Effector memory CD8-positive, alpha-beta T cell (primary cell): Measurements from ENCODE around the gene TRERF1.
A peak's percentile ranks its signal among the peaks of the same experiment; 100 is the strongest.

ENCODE experiments used
- ATAC-seq: fragments of 150-1000 bp; cut with Tn5 transposase; replicated peaks from 2 replicates; pipeline ENCODE4 v1.10.0; 2021; ENCODE audit warnings: mild to moderate bottlenecking, moderate library complexity
- DNase-seq, 3 experiments: peaks; one replicate each; pipeline ENCODE4 v3.0.0; 2021
- H3K27ac Mint-ChIP-seq, 2 donors: one replicate each; pipeline ENCODE4 v1.8.0; 2022; ENCODE audit warnings: mild to moderate bottlenecking in 2 of 2, mixed read lengths in 2 of 2, moderate library complexity in 2 of 2
- H3K27me3 Mint-ChIP-seq, 2 donors: one replicate each; pipeline ENCODE4 v1.8.0; 2022; ENCODE audit warnings: mixed read lengths in 2 of 2
- H3K36me3 Mint-ChIP-seq: one replicate; pipeline ENCODE4 v1.8.0; 2022; ENCODE audit warnings: mild to moderate bottlenecking, moderate library complexity, mixed read lengths; ENCODE audit not compliant: insufficient read depth
- H3K4me1 Mint-ChIP-seq, 2 donors: one replicate each; pipeline ENCODE4 v1.8.0; 2022; ENCODE audit warnings: low read depth in 2 of 2, mixed read lengths in 2 of 2
- H3K4me3 Mint-ChIP-seq, 2 donors: one replicate each; pipeline ENCODE4 v1.8.0; 2022; ENCODE audit warnings: mild to moderate bottlenecking in 2 of 2, mixed read lengths in 2 of 2, moderate library complexity in 2 of 2
- H3K9me3 Mint-ChIP-seq, 2 donors: one replicate each; pipeline ENCODE4 v1.8.0; 2022; ENCODE audit warnings: mixed read lengths in 2 of 2

The TRERF1 gene

DNA sequence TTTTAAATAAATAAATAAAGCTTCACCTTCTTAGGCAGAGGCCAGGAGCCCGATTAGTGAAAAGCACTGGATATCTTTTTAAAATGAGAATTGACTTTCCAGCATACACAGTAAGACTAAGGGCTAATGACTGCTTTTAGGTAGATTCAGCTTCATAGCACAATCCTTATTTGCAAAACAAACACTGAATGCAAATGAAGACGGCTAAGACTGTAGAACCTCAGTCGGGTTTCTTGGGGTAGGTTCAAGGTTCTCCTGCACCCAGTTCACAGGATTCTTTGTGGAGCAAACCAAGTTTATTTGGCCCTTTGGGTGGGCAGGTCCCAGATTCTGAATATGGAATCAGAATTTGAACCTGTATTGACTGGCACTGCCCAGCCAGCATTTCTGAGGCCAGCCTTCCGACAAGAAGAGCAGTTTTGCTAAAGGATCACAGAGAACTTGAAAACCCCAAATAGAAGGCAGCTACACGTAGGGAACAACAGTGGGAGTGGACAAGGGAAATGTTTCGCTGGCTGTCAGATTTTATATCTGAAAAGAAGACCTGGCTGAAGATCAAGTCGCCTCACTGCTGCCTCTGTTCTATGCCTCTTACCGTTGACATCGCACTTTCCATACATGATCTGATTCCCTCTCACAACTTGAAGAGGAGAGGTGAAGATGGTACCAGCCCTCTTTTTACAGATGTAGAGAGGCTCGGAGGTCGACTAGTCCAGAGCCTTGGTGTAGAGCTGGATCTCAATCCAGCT, 8.2 kb downstream of the TRERF1 start:
- Mint-ChIP-seq H3K4me3 (peak overlapping the region; percentile 41 to 44), H3K9me3 (no peaks in the 10 kb centered on the region), H3K27ac (peak overlapping the region; percentile 50 to 78), H3K27me3 (no peaks in the 10 kb centered on the region), H3K36me3 (peaks cover 3% of the 10 kb centered on the region), H3K4me1 (peaks cover 60 to 70% of the 10 kb centered on the region in 2 donors)
- ATAC-seq, result no peak
- DNase-seq, result no peak

DNA sequence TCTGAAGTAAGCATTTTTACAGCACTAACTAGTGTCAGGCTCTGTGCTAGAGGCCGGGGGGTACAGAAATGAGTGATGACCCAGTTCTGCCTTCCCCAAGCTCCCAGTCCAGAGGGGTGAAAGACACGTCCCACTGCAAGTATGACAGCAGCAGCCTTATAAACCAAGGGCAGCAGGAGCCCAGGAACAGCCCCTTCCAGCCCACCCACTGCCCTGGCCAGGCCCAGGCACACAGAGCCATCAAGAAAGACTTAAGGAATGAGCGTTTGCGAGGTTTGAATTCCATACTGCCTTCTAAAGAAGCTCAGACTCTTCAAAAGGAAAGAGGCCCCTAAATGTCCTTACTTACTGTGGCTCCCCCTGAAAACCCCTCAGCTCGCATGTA, 10.0 kb downstream of the TRERF1 start:
- H3K9me3 Mint-ChIP-seq, result no peaks in the 10 kb centered on the region
- H3K27ac Mint-ChIP-seq, result peak overlapping the region; percentile 16 to 93
- peaks cover 53 to 57% of the 10 kb centered on the region in 2 donors for H3K4me1 Mint-ChIP-seq
- peak overlapping the region; percentile 68 to 72 for H3K4me3 Mint-ChIP-seq
- no peaks in the 10 kb centered on the region for H3K27me3 Mint-ChIP-seq
- H3K36me3 Mint-ChIP-seq, result peaks cover 7% of the 10 kb centered on the region
- DNase-seq (no peak), ATAC-seq (peak; percentile 73)

DNA sequence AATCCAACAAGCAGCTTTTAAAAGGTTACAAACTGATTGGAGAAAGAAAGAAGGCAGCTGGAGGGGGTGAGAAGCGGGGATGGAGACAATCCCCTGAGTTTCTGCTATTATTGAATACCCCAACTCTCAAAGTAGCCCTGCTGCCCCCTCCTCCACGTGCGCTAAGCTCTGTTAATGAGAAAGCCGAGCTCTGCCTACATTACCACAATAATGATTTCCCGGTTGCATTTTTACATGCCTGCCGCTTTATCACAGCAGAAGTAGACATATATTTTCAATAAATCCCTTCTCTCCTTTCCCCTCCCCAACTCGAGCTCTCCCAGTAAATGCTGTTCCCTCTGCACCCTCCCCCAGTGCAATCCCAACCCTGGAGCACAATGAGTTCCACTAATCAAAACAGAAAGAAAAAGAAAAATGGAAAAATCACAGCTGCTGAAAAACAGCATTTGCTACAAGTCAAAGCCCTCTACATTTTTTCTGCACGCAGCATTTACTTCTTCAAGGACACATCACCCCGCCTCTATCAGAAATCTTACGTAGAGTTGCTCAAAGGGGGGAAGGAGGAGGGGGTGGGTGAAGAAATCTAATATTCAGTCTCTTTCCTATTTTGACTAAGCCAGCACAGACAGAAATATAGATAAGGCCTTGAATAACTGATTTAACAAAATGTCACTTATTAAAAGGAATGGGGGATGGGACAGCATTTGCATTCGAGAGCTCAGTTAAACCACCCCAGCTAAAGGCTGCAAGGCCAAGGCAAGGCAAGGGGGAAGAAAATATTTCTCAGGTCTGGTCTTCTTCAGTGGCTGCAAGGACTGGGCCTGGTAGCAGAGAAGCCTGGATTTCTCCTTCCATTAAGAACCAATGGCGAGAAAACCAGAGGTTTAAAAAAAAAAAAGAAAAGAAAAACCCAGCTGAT, 10.7 kb downstream of the TRERF1 start:
- peaks cover 47 to 53% of the 10 kb centered on the region in 2 donors for H3K4me1 Mint-ChIP-seq
- peak overlapping the region; percentile 16 to 93 for H3K27ac Mint-ChIP-seq
- ATAC-seq (peak; percentile 41), DNase-seq (no peak)
- peak overlapping the region; percentile 68 to 72 for H3K4me3 Mint-ChIP-seq
- no peaks in the 10 kb centered on the region for H3K27me3 Mint-ChIP-seq
- no peaks in the 10 kb centered on the region for H3K9me3 Mint-ChIP-seq
- H3K36me3 Mint-ChIP-seq, result peaks cover 4% of the 10 kb centered on the region

DNA sequence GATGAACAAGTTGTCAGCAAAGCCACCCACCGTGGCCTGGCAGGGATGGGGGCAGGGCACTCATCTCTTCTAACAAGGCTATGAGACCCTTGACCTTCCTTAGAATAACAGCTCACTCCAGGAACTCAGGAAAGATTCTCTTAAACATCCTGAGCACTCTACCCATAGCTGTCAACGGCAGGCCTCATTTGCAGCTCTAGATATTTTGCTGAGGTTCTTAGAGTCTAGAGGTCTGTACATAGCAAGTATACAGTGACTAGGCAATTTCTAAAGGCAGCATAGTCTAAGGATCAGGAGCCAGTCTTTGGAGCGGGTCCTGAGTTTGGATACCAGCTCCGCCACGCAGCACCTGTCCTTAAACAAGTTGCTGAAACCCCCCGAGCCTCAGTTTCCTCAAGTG, 11.7 kb downstream of the TRERF1 start:
- Mint-ChIP-seq H3K4me3 (no peak overlapping the region), H3K27ac (peak overlapping the region in 1 of 2 donors; percentile 31), H3K4me1 (peaks cover 38 to 43% of the 10 kb centered on the region in 2 donors)

DNA sequence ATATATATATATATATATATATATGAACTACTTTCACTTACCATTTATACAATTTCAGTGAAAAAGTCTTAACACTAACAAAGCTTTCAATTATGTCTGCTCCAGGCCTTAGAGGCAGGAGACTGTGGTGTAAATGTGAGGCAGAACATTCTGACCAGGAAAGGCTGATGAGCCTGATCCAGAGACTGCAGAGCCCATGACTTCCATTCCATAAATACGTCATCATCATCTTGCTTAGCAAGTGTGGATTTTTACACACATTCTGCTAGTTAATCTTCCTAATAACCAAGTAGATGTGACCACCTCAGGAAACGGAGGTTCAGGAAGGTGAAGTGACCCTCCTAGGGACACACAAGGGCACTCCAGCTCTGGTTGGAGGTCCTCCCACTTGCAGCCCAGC, 14.9 kb downstream of the TRERF1 start:
- H3K27ac Mint-ChIP-seq, result no peak overlapping the region
- ATAC-seq (no peak), DNase-seq (no peak)
- H3K27me3 Mint-ChIP-seq, result no peaks in the 10 kb centered on the region
- H3K4me1 Mint-ChIP-seq, result peaks cover 27 to 32% of the 10 kb centered on the region in 2 donors
- peaks cover 16% of the 10 kb centered on the region for H3K36me3 Mint-ChIP-seq
- H3K4me3 Mint-ChIP-seq, result no peak overlapping the region
- peaks cover 6 to 7% of the 10 kb centered on the region in 2 donors for H3K9me3 Mint-ChIP-seq

More for the DNA sequence above, 11.7 kb downstream of the TRERF1 start:
- Mint-ChIP-seq H3K27me3 (no peaks in the 10 kb centered on the region), H3K36me3 (peaks cover 6% of the 10 kb centered on the region), H3K9me3 (no peaks in the 10 kb centered on the region)
- no peak for DNase-seq
- ATAC-seq, result no peak

DNA sequence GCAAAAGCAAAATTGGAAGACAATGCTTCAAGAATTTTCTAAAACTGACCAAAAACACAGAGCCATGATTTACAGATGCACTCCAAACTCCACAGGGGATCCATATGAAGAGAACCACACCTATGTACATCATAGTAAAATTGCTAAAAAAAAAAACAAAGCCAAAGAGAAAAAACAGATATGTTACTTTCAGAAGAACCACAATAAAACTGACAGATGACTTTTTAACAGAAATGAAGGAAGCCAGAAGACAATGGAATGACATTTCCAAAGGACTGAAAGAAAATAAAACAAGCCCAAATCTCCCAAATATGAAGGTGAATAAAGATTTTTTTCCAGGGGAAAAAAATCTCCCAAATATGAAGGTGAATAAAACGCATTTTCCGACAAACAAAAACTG, 17.5 kb downstream of the TRERF1 start:
- Mint-ChIP-seq H3K4me1 (peaks cover 25 to 30% of the 10 kb centered on the region in 2 donors), H3K9me3 (peaks cover 6 to 7% of the 10 kb centered on the region in 2 donors), H3K27me3 (no peaks in the 10 kb centered on the region), H3K27ac (peak overlapping the region in 1 of 2 donors; percentile 48), H3K36me3 (peaks cover 20% of the 10 kb centered on the region), H3K4me3 (no peak overlapping the region)
- no peak for ATAC-seq
- DNase-seq, result no peak

DNA sequence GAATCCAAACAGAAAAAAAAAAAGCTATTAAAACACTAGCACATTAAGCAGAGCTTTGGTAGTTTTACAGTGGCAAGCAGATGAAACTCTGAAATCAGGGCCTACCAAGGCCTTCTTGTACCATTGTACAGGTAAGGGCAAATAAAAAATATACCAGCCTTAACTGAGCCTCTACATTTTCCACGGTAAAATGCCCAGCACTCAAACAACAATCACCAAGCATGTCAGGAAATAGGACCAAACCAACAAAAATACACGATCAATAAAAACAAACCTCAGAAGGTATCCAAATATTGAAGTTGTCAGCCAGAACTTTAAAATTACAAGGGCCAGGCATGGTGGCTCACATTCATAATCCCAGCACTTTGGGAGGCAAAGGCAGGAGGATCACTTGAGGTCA, 18.3 kb downstream of the TRERF1 start:
- Mint-ChIP-seq H3K27ac (peak overlapping the region in 1 of 2 donors; percentile 48), H3K27me3 (no peaks in the 10 kb centered on the region), H3K4me3 (no peak overlapping the region), H3K9me3 (peaks cover 6 to 7% of the 10 kb centered on the region in 2 donors), H3K36me3 (peaks cover 20% of the 10 kb centered on the region), H3K4me1 (peaks cover 31 to 38% of the 10 kb centered on the region in 2 donors)
- ATAC-seq (no peak), DNase-seq (no peak)

DNA sequence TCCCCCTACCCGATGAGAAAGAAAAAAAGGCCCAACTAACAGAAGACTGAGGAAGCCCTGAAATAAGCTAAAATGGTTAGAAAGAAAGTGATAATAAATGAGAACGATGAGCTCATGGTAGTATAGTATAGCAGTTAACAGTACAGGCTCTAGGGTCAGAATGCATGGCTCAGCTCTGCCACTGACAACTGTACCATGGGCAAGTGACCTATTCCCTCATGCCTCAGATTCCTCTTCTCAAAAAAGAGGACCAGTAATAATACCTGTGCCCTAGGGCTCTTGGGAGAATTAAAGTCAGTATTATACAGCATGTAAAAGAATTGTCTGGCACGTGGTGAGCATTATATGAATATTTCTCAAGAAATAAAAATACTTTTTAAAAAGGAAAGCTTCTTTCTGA, 19.8 kb downstream of the TRERF1 start:
- DNase-seq (no peak), ATAC-seq (no peak)
- Mint-ChIP-seq H3K27ac (no peak overlapping the region), H3K4me1 (peaks cover 38 to 46% of the 10 kb centered on the region in 2 donors), H3K27me3 (no peaks in the 10 kb centered on the region), H3K4me3 (no peak overlapping the region), H3K36me3 (peaks cover 16% of the 10 kb centered on the region), H3K9me3 (peaks cover 6 to 7% of the 10 kb centered on the region in 2 donors)

DNA sequence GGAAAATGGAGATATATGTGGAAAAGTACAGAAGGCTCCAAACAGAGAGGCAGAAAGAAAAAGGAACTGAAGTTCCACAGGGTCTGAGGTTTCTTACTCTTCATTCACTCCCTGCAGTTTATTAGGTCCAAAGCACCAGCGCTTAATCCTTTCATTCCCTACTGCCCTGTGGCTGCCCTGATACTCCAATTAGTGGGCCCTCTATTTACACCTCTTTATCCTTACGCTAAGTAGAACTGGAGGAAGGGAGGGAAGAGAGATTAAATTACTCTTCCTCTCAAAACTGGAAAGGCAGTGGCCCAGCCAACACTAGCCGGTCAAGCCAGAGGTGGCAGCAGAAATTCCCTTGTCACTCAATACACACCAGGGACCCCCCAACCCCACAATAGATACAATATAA, 20.4 kb downstream of the TRERF1 start:
- no peak for DNase-seq
- H3K27ac Mint-ChIP-seq, result peak overlapping the region in 1 of 2 donors; percentile 8
- H3K9me3 Mint-ChIP-seq, result peaks cover 6 to 7% of the 10 kb centered on the region in 2 donors
- peaks cover 38 to 45% of the 10 kb centered on the region in 2 donors for H3K4me1 Mint-ChIP-seq
- no peaks in the 10 kb centered on the region for H3K27me3 Mint-ChIP-seq
- no peak for ATAC-seq
- H3K36me3 Mint-ChIP-seq, result peaks cover 15% of the 10 kb centered on the region
- no peak overlapping the region for H3K4me3 Mint-ChIP-seq

DNA sequence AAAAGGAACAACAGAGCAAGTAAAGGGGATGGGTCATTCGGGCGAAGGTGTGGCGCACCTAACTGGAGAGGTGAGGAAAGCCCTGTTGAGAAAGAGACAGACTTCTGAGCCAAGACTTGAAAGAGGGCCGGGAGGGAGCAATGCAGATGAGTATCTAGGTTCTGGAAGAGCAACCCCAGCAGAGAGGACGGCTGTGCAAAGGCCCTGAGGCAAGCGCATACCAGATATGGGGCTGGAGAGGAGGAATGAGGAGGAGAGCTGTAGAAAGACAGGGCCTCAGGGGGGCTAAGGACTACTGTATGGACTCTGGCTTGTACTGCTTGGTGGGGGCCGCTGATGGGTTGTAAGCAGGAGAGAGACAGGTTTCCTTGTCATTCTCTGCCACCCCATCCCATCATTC, 21.9 kb downstream of the TRERF1 start:
- peak overlapping the region; percentile 75 to 80 for H3K4me3 Mint-ChIP-seq
- H3K27ac Mint-ChIP-seq, result peak overlapping the region; percentile 93 to 95
- peaks cover 45 to 58% of the 10 kb centered on the region in 2 donors for H3K4me1 Mint-ChIP-seq
- H3K27me3 Mint-ChIP-seq, result no peaks in the 10 kb centered on the region
- peaks cover 6 to 7% of the 10 kb centered on the region in 2 donors for H3K9me3 Mint-ChIP-seq
- ATAC-seq, result no peak
- peaks cover 14% of the 10 kb centered on the region for H3K36me3 Mint-ChIP-seq
- no peak for DNase-seq

DNA sequence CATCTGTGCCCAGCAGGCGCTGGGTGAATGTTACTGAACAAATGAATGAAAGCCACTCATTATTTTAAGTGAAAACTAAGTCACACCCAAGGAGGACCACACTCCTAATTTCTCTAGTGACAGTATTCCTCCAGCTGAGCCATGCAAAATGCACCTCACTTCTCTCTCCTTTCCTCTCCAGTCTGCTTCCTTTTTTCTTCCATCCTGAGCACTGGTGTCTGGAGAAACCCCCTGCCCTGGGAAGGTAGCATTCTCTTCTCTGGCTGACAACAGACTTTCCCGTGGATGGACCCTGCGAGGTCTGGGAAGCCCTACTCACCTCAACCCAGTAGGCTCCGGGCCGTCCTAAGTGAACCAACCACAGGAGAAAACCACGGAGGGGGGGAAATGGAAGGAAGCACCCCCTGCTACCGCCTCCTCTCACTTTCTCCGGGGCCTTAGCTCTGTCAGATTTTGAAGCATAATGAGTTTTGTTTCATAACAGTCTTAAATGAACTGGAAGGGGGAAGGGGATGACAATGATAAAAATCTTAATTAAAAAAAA, 22.6 kb downstream of the TRERF1 start:
- DNase-seq, result no peak
- Mint-ChIP-seq H3K4me3 (peak overlapping the region; percentile 75 to 80), H3K27me3 (no peaks in the 10 kb centered on the region), H3K36me3 (peaks cover 9% of the 10 kb centered on the region), H3K27ac (peak overlapping the region; percentile 93 to 95), H3K4me1 (peaks cover 47 to 61% of the 10 kb centered on the region in 2 donors), H3K9me3 (peaks cover 3 to 5% of the 10 kb centered on the region in 2 donors)
- ATAC-seq, result peak; percentile 35

DNA sequence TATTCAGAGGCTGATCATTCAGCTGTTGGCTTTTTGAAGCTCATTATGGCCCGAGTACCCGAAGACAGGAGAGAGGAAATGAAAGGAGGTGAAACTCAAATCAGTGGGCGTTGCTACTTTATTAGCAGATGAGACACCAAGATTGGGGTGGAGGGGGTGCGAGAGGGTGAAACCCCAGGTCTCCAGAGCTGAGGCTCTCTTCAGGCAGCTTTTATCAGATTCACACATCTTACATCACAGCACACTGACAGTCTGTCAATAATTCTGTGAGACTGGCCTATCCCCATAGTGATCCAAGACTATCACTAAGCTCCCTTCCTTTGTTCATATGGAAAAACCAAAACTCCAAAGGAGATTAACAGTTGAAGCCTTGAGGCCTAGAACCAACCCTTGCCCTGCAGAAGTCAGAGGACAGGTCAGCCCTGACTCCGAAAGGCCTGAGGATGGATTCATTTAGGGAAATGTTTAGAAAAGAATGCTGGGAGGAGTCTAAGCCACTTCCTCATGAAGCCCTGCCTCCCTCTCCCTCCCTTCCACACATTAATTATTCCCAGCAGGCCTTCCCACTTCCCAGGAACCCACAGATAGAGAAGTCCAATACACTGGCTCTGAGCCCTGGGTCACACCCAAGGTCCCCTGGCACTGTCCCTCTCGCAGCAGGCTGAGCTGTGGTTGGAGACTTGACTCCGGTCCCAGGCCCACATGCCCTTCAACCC, 23.2 kb downstream of the TRERF1 start:
- Mint-ChIP-seq H3K4me3 (peak overlapping the region; percentile 75 to 80), H3K27ac (peak overlapping the region; percentile 93 to 95), H3K27me3 (no peaks in the 10 kb centered on the region), H3K4me1 (peaks cover 50 to 61% of the 10 kb centered on the region in 2 donors), H3K36me3 (peaks cover 6% of the 10 kb centered on the region), H3K9me3 (no peaks in the 10 kb centered on the region)
- DNase-seq (peak; percentile 53 to 64 (median 56)), ATAC-seq (peak; percentile 96)

DNA sequence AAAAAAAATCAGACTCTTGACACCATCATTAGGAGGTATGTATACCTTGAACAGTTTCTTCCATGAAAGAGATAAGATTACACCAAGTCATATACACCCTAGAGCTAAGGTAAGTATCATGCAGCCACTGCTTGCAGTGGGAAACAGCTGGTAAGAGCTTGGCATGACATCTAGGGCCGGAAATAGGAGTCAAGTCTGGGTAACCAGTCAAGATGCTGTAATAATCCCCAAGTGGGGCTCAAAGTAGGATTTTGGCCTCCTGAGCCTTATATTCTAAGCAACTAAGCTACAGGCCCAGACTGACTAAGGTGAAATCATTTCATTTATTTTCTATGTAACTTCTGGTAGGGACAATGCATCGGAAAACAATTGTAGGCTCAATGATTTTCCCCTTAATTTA, 23.9 kb downstream of the TRERF1 start:
- peak; percentile 2 for ATAC-seq
- Mint-ChIP-seq H3K27me3 (no peaks in the 10 kb centered on the region), H3K9me3 (no peaks in the 10 kb centered on the region), H3K4me3 (peak overlapping the region; percentile 75 to 80), H3K27ac (peak overlapping the region; percentile 93 to 95), H3K36me3 (peaks cover 12% of the 10 kb centered on the region), H3K4me1 (peaks cover 56 to 63% of the 10 kb centered on the region in 2 donors)
- DNase-seq, result no peak
